22Rv1 (cell line): Measurements from ENCODE around the gene CUX1.

Source experiments
- H3K27ac ChIP-seq: fragments of 450-650 bp; 2 replicates; pipeline ENCODE4 v1.5.1; 2017
- CTCF ChIP-seq: fragments of 450-650 bp; IDR thresholded peaks from 2 replicates; pipeline ENCODE4 v1.5.1; 2017; ENCODE audit warnings: mild to moderate bottlenecking
- ZFX ChIP-seq: fragments of 450-650 bp; IDR thresholded peaks from 2 replicates; pipeline ENCODE4 v1.6.1; 2017; ENCODE audit warnings: antibody characterized with exemption, borderline replicate concordance

CUX1 gene

DNA sequence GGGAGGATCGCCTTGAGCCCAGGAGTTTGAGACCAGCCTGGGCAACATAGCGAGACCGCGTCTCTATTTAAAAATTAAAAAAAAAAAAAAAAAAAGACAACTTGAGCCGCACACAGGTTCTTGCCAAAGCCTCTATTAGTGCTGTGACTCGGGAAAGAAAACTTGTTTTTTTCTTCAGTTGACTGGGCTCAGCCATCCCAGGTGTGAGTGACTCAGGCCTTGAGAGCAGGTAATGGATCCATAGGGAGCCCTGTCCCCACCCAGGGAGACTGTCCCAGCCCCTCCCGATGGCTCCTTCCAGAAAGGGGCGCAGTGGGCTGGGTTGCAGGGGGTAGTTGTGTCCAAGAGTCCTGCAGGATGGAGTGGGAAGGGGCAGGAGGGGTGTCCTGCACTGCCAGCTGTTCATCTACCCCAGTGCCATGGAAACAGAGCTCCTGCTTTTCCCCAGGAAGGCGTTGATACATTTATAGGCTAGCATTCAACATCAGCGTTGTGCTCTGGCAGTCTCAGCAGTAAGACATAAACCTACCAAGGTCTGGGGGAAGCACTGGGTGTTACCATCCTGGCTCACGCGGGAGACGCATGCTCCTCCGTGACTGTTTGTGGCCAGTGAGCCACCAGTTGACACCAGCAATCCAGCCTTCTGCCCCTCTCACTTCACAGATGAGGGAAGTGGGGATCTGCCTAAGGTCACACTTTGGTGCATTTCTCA, 126.6 kb downstream of the CUX1 start:
- no peak overlapping the region for H3K27ac ChIP-seq
- TF ChIP-seq CTCF: no peak
- TF ChIP-seq ZFX: no peak

DNA sequence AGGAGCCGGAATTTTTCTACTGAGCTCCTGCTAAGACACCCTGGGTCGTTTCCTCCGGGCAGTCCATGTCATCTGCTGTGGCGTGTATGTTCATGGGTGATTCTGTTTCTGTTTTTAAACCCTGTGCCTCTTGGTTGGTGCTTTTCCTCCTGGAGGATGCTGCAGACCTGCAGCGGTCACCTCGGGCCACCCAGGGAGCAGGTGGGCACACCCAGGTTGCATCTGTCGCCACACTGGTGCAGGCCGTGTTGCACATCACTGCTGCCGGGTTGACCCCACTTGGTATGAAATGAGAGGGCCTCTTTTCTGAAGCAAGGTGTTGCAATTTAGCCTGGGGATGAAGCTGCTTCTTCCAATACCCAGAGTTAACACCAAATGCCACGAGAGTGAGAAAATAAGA, 127.2 kb downstream of the CUX1 start:
- no peak for TF ChIP-seq ZFX
- no peak for TF ChIP-seq CTCF
- H3K27ac ChIP-seq: no peak overlapping the region

- H3K27ac ChIP-seq: no peak overlapping the region
- TF ChIP-seq CTCF (no peak), ZFX (no peak)
Measured at GRCh38 chr7:101945034-101945758, 127.8 kb downstream of the CUX1 start.

DNA sequence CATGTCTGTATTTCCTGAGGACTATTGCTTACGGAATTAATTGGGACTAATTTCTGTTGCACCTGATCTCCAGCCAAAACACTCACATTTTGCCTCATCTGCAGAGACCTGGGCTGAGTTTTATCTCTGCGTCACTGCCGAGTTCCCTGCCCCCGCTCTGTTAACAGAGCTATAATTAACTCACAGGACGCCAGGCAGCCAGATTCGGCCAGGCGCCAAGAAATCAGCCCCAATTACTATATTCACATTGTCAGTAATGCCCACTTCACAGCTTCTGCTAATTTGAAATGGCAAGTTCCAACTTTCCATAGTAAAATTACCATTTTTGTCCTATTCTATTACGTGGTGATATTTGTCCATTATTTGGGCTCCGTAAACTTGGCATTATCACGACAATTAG, 130.5 kb downstream of the CUX1 start:
- no peak for TF ChIP-seq ZFX
- no peak for TF ChIP-seq CTCF
- no peak overlapping the region for H3K27ac ChIP-seq

DNA sequence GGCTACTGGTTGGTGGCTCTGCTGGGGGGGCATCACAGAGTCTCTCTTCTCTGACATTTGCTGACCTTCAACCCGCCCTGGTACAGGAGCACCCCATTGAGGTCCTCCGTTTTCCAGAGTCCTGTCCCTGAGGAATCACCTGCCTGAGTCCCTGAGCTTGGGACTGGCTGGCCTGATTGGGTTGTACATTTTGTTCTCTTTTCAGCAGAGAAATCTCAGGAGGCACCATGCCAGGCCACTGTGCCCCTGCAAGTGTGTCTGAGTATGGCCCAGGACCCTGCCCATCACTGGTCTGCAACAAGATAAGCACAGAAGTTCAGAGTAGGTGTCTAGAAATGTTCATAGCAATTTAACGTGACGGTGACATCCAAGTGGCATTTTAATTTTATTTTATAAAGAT, 131.2 kb downstream of the CUX1 start:
- no peak overlapping the region for H3K27ac ChIP-seq
- TF ChIP-seq ZFX: no peak
- no peak for TF ChIP-seq CTCF

GRCh38 chr7:101950450-101951119, 133.2 kb downstream of the CUX1 start:
- TF ChIP-seq CTCF (no peak), ZFX (no peak)
- no peak overlapping the region for H3K27ac ChIP-seq

GRCh38 chr7:101951757-101952156, 134.3 kb downstream of the CUX1 start:
- no peak for TF ChIP-seq CTCF
- TF ChIP-seq ZFX: no peak
- no peak overlapping the region for H3K27ac ChIP-seq
